Spleen (tissue), 7 donors: ENCODE measurements around the gene BBLN.

Source experiments
- POLR2A ChIP-seq, 3 donors: fragments of 450-650 bp; IDR thresholded peaks; one replicate each; pipeline ENCODE4 v1.5.1; 2017; ENCODE audit warnings: antibody characterized with exemption in 3 of 3, mild to moderate bottlenecking in 1 of 3
- TF ChIP-seq, protein P1 (sequence below), 11 experiments: fragments of 200-600 bp in 7 of 11; fragments of 450-650 bp in 4 of 11; sonication (generic) in 4 of 11; IDR thresholded peaks in 8 of 11; conservative IDR thresholded peaks in 3 of 11; 1 replicate in 7 of 11; 2 replicates in 4 of 11; pipeline versions ENCODE4 v1.4.0 to v1.8.0; 2016 to 2021; ENCODE audit warnings: antibody characterized with exemption in 11 of 11, inconsistent platforms in 4 of 11, mild to moderate bottlenecking in 1 of 11
- donor health status: DM: no; HTN: no; CAD: no; lungs with moderate emphysema.
- donor health status: DM: no; HTN: no; CAD: no.
- donor health status: DM: no; HTN: no; CAD: no.

DNA sequence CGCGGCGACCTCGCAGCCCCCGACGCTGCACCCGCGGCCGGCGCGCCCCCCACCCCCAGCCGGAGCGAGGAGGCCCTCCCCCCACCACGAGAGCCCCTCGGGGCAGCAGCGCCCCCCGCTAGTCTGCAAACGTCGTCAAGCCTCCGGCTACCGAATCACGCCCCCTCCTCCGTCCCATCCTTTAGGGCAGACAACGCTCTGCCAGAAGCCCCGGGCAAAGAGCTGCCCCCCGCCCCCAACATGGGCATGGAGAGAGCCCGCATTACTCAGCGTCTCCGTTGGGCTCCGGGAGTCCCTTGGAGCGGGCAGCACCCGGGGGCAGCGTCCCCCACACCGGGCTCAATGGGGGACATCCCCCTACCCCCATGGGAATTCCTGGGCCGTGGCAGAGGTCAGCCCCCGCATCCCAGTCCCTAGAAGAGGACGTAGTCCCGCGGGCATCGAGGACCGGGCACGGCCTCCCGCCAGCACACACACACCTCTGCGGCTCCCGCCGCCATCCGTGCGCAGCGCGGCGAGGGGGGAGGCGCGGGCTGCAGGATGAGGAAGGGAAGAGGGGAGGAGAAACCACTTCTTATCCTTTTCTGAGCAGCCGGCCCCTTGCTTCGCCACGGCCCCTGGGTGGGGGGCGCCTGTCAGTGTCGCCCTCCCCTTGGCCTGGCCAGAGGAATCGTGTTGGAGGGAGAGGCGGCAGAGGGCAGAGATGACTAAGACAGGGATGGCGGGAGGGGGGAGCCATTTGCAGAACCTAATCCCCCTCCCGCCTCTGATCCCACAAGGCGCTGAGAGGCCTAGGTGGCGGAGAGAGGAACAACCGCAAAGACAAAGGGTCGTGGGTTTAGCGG is 43.9 kb downstream of the BBLN start:
- TF ChIP-seq, protein P1, sequence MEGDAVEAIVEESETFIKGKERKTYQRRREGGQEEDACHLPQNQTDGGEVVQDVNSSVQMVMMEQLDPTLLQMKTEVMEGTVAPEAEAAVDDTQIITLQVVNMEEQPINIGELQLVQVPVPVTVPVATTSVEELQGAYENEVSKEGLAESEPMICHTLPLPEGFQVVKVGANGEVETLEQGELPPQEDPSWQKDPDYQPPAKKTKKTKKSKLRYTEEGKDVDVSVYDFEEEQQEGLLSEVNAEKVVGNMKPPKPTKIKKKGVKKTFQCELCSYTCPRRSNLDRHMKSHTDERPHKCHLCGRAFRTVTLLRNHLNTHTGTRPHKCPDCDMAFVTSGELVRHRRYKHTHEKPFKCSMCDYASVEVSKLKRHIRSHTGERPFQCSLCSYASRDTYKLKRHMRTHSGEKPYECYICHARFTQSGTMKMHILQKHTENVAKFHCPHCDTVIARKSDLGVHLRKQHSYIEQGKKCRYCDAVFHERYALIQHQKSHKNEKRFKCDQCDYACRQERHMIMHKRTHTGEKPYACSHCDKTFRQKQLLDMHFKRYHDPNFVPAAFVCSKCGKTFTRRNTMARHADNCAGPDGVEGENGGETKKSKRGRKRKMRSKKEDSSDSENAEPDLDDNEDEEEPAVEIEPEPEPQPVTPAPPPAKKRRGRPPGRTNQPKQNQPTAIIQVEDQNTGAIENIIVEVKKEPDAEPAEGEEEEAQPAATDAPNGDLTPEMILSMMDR (IDR thresholded peaks at IDR 0.05 in 8 of 11, conservative IDR thresholded peaks at IDR 0.05 in 3 of 11), result no peak
- TF ChIP-seq POLR2A (IDR thresholded peaks at IDR 0.05), result no peak
